Immature natural killer cell (primary cell): ENCODE data around the gene C12orf43. TPM values are rescaled to one million over a fixed set of nuclear protein-coding genes. Genes with fewer than 3 reads are reported as not detected.

Experiments used
- DNase-seq, 3 donors: peaks; one replicate each; pipeline ENCODE4 v3.0.0; 2022; ENCODE audit warnings: mixed read lengths in 1 of 3
- H3K27ac Mint-ChIP-seq, 6 donors: one replicate each; pipeline ENCODE4 v1.8.0; 2020; ENCODE audit warnings: mixed read lengths in 6 of 6, mild to moderate bottlenecking in 5 of 6, inconsistent platforms in 4 of 6, moderate library complexity in 3 of 6
- H3K27me3 Mint-ChIP-seq, 3 donors: one replicate each; pipeline ENCODE4 v1.8.0; 2020 to 2021; ENCODE audit warnings: low read depth in 3 of 3, mild to moderate bottlenecking in 3 of 3, mixed read lengths in 3 of 3, moderate library complexity in 3 of 3, inconsistent platforms in 1 of 3
- H3K36me3 Mint-ChIP-seq, 3 donors: one replicate each; pipeline ENCODE4 v1.8.0; 2020; ENCODE audit warnings: mixed read lengths in 3 of 3, inconsistent platforms in 2 of 3, mild to moderate bottlenecking in 2 of 3
- H3K4me1 Mint-ChIP-seq, 2 donors: one replicate each; pipeline ENCODE4 v1.8.0; 2020; ENCODE audit warnings: inconsistent platforms in 2 of 2, mild to moderate bottlenecking in 2 of 2, mixed read lengths in 2 of 2, moderate library complexity in 1 of 2
- H3K4me3 Mint-ChIP-seq, 5 donors: one replicate each; pipeline ENCODE4 v1.8.0; 2020; ENCODE audit warnings: mild to moderate bottlenecking in 5 of 5, mixed read lengths in 5 of 5, inconsistent platforms in 3 of 5, moderate library complexity in 3 of 5
- H3K9me3 Mint-ChIP-seq, 6 donors: one replicate each; pipeline ENCODE4 v1.8.0; 2020; ENCODE audit warnings: mild to moderate bottlenecking in 6 of 6, mixed read lengths in 6 of 6, inconsistent platforms in 4 of 6, moderate library complexity in 3 of 6
- polyA plus RNA-seq, 3 donors: library from polyadenylated mRNA; unstranded; fragments of 300-500 nt; fragmentation: Illumina TruSeq; gene quantifications; one replicate each; pipeline ENCODE4 v1.2.3, GENCODE V29; 2021

C12orf43 gene
- polyA plus RNA-seq, 3 donors from 2014 or later = 11.8 to 24.8 (median 23.9) TPM

DNA sequence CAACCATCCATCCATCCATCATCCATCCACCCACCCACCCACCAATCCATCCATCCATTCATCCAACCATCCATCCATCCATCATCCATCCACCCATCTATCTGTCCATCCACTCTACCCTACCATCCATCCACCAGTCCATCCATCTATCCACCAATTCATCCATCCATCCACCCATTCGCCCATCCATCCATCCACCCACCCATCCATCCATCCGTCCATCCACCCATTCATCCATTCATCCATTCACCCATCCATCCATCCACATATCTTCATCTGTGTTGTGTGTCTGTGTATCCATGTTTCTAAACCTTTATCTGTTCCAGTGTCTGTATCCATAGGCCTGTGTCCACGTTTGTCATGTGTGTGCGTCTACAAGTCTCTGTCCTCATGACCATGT lies 28.1 kb downstream of the C12orf43 start:
- H3K36me3 Mint-ChIP-seq = no peaks in the 10 kb centered on the region
- DNase-seq = no peak
- H3K27me3 Mint-ChIP-seq = peaks cover 0 to 7% (median 2%) of the 10 kb centered on the region in 3 donors
- no peaks in the 10 kb centered on the region for H3K4me1 Mint-ChIP-seq
- H3K4me3 Mint-ChIP-seq = no peak overlapping the region
- H3K27ac Mint-ChIP-seq = no peak overlapping the region
- no peaks in the 10 kb centered on the region for H3K9me3 Mint-ChIP-seq

DNA sequence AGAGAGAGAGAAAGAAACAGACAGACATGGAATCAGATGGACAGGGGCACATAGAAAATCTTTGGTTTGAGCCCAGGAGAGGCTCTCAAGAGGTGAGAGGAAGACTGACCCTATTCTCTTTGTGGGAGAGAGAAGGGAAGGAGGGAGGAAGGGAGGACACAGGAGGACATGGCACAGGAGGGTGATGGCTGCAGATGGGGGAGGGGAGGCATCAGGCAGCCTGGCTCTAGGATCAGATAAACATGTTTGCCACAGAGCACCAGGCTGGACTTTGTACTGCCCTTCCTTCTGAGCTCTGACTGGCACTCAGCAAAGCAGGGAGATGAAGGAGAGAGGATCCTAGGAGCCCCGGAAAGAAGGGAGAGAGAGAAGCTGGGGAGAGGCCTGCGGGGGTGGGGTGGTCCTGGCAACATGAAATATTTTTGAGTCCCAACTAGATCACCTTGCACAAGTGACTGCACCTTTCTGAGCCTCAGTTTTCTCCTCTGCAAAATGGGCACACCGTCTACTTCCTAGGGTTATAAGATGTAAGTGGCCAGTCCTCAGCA lies 31.9 kb downstream of the C12orf43 start:
- Mint-ChIP-seq H3K27ac (no peak overlapping the region), H3K9me3 (no peaks in the 10 kb centered on the region), H3K27me3 (peaks cover 0 to 7% (median 3%) of the 10 kb centered on the region in 3 donors), H3K4me1 (no peaks in the 10 kb centered on the region), H3K36me3 (no peaks in the 10 kb centered on the region), H3K4me3 (no peak overlapping the region)
- DNase-seq = no peak

- no peak overlapping the region for H3K27ac Mint-ChIP-seq
Observed at GRCh38 chr12:120983759-120984158, 32.5 kb downstream of the C12orf43 start.

DNA sequence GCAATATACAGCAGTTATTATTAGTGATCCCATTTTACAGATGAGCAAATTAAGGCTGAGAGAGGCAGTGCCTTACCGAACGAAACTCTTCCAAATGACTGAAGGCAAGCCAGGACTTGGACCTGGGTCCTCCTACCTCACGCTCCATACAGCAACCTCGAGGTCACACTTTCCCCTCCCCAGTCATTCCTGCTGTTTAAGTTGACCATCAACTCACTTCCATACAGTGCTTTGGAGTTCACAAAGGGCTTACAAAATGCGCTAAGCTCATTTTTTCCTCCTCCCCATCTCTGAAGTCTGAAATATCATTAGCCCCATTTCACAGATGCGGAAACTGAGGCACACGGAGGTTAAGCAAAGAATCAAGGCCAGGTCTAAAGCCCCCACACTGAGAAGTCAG lies 33.6 kb downstream of the C12orf43 start:
- H3K4me1 Mint-ChIP-seq = no peaks in the 10 kb centered on the region
- H3K4me3 Mint-ChIP-seq = no peak overlapping the region
- no peaks in the 10 kb centered on the region for H3K36me3 Mint-ChIP-seq
- DNase-seq = no peak
- H3K27me3 Mint-ChIP-seq = peaks cover 0 to 7% (median under 1%) of the 10 kb centered on the region in 3 donors
- no peaks in the 10 kb centered on the region for H3K9me3 Mint-ChIP-seq
- H3K27ac Mint-ChIP-seq = no peak overlapping the region

More at GRCh38 chr12:120983759-120984158, 32.5 kb downstream of the C12orf43 start:
- Mint-ChIP-seq H3K4me1 (no peaks in the 10 kb centered on the region), H3K27me3 (peaks cover 0 to 7% (median 3%) of the 10 kb centered on the region in 3 donors), H3K4me3 (no peak overlapping the region), H3K36me3 (no peaks in the 10 kb centered on the region), H3K9me3 (no peaks in the 10 kb centered on the region)
- no peak for DNase-seq

- H3K9me3 Mint-ChIP-seq = no peaks in the 10 kb centered on the region
- no peaks in the 10 kb centered on the region for H3K36me3 Mint-ChIP-seq
- DNase-seq = no peak
- peak overlapping the region in 1 of 6 donors; percentile 20 for H3K27ac Mint-ChIP-seq
- H3K4me3 Mint-ChIP-seq = no peak overlapping the region
- peaks cover 0 to 7% (median 0%) of the 10 kb centered on the region in 3 donors for H3K27me3 Mint-ChIP-seq
- no peaks in the 10 kb centered on the region for H3K4me1 Mint-ChIP-seq
Observed at GRCh38 chr12:120981407-120981941, 34.8 kb downstream of the C12orf43 start.

DNA sequence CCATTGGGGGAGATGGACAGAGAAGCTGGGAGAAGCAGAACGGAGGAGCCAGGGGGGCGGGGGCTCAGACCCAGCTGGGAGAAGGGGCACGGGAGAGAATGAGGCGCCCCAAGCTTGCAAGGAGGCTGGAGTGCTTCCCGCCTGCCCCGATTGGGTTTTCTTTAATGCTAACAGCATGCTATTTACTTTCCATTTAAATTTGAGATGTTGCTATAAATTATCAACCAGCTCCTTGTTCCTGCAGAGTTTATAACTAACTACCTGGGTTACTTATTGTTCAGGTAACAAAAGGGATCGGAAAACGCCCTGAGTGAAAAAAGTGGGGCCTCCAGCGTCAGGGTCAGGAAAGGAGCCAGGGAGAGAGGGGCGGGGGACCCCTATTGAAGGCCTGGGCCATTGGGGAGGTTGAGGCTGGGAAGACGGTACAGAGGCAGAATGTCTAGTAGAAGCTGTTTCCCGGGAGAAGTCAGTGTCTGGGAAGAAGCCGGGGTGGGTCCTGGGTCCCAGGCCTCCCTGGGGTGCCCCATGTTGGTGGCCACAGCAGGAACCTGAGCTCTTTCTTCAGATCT lies 35.4 kb downstream of the C12orf43 start:
- Mint-ChIP-seq H3K9me3 (no peaks in the 10 kb centered on the region), H3K27ac (no peak overlapping the region), H3K36me3 (no peaks in the 10 kb centered on the region), H3K4me1 (no peaks in the 10 kb centered on the region), H3K4me3 (no peak overlapping the region), H3K27me3 (peaks cover 0 to 7% (median 0%) of the 10 kb centered on the region in 3 donors)
- DNase-seq = no peak

DNA sequence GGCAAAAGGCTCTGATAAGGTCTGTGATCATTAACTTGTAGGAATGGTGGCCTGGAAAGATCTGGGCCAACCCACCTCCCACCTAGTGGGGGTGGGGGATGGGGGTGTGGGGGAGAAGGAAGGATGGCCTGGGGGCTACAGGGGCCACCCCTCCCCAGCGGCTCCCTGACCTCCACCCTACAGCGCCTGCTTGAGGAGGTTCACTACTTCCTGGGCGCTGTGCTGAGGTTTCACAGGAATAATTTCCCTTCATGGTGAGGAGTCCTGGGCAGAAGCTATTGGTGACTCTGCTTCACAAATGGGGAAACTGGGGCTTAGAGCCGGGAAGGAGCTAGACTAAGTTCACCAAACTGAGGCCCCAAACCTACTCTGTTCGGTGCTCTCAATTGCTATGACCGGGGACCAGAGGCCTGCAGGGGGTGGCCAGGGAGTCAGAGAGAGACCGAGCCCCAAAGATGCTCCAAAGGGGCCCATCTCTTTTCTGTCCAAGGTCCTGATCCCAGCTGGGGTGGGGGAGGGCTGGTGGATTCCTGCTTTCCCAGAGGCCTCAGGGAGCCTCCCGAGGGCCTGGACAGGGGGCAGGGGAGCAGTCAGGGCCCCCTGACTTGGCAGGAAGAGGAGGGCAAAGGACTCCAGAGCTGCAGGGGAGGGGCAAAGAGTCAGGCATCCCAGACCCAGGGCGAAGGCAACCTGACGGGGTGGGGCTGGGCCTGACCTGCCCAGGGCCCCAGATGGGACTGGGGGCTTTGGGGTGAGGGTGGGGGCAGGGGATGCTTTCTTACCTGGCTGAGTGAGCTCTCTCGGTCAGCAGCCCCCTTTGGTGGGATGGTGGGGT lies 36.2 kb downstream of the C12orf43 start:
- no peak overlapping the region for H3K27ac Mint-ChIP-seq
- H3K36me3 Mint-ChIP-seq = no peaks in the 10 kb centered on the region
- H3K4me1 Mint-ChIP-seq = no peaks in the 10 kb centered on the region
- H3K9me3 Mint-ChIP-seq = no peaks in the 10 kb centered on the region
- peaks cover 0 to 7% (median 0%) of the 10 kb centered on the region in 3 donors for H3K27me3 Mint-ChIP-seq
- DNase-seq = no peak
- H3K4me3 Mint-ChIP-seq = no peak overlapping the region

DNA sequence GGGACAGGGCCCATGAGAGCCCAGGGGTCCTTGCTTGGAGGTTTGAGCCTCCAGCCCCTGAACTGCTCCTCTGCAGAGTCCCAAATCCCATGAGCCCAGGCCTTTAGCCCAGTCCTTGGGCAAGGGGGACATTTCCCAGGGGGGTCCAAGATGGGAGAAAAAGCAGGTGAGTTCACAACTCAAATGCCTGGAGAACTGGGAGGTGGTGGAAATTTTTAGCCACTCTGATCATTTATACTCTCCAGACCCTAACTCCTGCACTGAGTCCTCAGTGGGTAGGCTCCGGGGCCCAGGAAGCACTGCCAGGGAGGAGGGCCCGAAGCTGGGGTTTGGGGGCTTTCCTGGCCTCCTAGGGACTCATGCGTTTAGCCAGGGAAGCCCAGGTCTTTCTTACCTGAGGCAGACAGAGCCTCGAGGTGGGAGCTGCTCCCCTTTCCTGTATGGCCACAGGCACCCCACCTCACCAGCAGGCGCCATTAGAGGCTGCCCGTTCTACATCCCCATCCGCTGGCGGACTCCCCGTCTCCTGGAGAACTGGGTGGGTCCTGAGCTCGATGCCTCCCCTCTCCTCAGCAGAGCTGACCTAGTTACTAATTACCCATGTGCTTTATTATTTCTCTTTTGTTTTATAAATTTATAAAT lies 36.9 kb downstream of the C12orf43 start:
- Mint-ChIP-seq H3K4me3 (no peak overlapping the region), H3K9me3 (no peaks in the 10 kb centered on the region), H3K27me3 (peaks cover 0 to 7% (median 0%) of the 10 kb centered on the region in 3 donors), H3K36me3 (no peaks in the 10 kb centered on the region), H3K27ac (peak overlapping the region in 1 of 6 donors; percentile 71), H3K4me1 (no peaks in the 10 kb centered on the region)
- no peak for DNase-seq

GRCh38 chr12:120978296-120979219 lies 37.7 kb downstream of the C12orf43 start, which contains the start of gene HNF1A:
Gene HNF1A (plus strand): TSS chr12:120978543. CDS start chr12:120978769, 226 bp downstream.
- no peak within 1 kb of the TSS for H3K27ac Mint-ChIP-seq
- H3K27me3 Mint-ChIP-seq = peaks cover 0 to 7% (median 4%) of the 10 kb centered on the region in 3 donors
- H3K36me3 Mint-ChIP-seq = no peaks in the 10 kb centered on the region
- no peaks in the 10 kb centered on the region for H3K9me3 Mint-ChIP-seq
- H3K4me1 Mint-ChIP-seq = no peaks in the 10 kb centered on the region
- DNase-seq = no peak
- no peak within 1 kb of the TSS for H3K4me3 Mint-ChIP-seq

- Mint-ChIP-seq H3K9me3 (no peaks in the 10 kb centered on the region), H3K4me1 (no peaks in the 10 kb centered on the region), H3K36me3 (no peaks in the 10 kb centered on the region), H3K4me3 (no peak overlapping the region), H3K27ac (no peak overlapping the region), H3K27me3 (peaks cover 0 to 5% (median 4%) of the 10 kb centered on the region in 3 donors)
- DNase-seq = no peak
Observed at GRCh38 chr12:120977531-120978295, 38.6 kb downstream of the C12orf43 start.

GRCh38 chr12:120972870-120973543 lies 43.3 kb downstream of the C12orf43 start:
- no peak overlapping the region for H3K27ac Mint-ChIP-seq
- H3K4me3 Mint-ChIP-seq = no peak overlapping the region
- H3K27me3 Mint-ChIP-seq = peaks cover 0 to 4% (median 2%) of the 10 kb centered on the region in 3 donors
- DNase-seq = no peak
- H3K36me3 Mint-ChIP-seq = no peaks in the 10 kb centered on the region
- no peaks in the 10 kb centered on the region for H3K9me3 Mint-ChIP-seq
- peaks cover 0 to 2% of the 10 kb centered on the region in 2 donors for H3K4me1 Mint-ChIP-seq
